Measurements from ENCODE around the gene APIP. TPM values are rescaled to one million over a fixed set of nuclear protein-coding genes. Genes with fewer than 3 reads are reported as not detected.

APIP gene
- total RNA-seq, 2 experiments from 2014 or later = 30.8 to 36.4 TPM

DNA sequence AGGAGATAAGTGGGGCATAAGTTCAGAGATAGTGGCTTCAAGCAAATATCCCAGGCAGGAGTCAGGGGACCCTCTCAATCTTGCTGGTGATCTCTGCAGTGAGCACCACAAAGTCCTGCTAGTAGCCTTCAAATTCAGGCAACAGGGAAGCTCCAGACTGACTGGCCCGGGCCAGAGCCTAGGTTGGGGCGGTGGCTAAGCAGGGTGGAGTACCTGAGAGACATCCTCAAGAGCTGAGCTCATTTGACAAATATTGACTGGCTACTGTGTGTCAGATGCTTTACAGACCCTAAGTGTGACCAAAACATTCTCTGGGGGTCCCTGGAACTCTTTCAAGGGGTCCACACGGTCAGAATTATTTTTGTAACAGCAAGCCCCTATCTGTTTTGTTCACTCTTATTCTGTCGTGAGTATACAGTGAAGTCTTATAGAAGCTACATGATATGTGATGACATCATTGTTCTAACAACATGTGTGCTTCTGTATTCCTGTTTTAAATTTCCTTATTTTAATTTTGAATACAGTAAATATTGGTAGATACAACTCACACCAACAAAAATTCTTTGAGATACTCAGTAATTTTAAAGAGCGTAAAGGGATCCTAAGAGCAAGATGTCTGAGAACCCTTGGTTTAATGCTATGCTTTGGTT lies 71.6 kb downstream of the APIP start:
- no peak overlapping the region for H3K27ac Mint-ChIP-seq
- no peaks in the 10 kb centered on the region for H3K9me3 Mint-ChIP-seq
- ChIA-PET POLR2A (no interaction called here), CTCF (no interaction called here)
- H3K27me3 Mint-ChIP-seq = peaks cover 15% of the 10 kb centered on the region
- no peaks in the 10 kb centered on the region for H3K4me1 Mint-ChIP-seq
- H3K4me3 Mint-ChIP-seq = no peak overlapping the region
- no peaks in the 10 kb centered on the region for H3K36me3 Mint-ChIP-seq (ENCODE audit: low read depth)
- DNase-seq = no peak

DNA sequence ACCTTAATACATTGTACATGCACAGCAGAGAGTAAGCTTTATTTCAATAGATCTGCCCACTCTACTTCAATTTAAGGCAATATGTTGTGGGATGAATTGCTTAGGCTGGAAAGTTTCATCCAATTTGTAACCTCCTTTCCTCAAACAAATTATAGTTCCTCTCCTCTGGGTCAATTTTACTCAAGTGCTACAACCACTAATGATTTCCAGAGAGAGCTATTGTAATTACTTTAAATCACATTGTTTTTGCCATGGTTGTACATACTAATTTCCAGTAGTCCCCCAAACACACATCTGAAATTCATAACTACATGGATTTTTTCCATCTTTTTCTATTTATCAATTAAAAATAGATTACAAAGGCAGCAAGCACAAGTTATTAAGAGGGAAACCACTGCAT lies 72.9 kb downstream of the APIP start:
- H3K36me3 Mint-ChIP-seq (ENCODE audit: low read depth) = no peaks in the 10 kb centered on the region
- H3K27me3 Mint-ChIP-seq = peaks cover 14% of the 10 kb centered on the region
- H3K4me1 Mint-ChIP-seq = no peaks in the 10 kb centered on the region
- no peak overlapping the region for H3K4me3 Mint-ChIP-seq
- DNase-seq = no peak
- ChIA-PET POLR2A (no interaction called here), CTCF (interaction anchor here (0.7 kb wide), 1 partner anchor 18 kb away, joined by 3 read pairs; no protein-coding TSS in a partner anchor)
- H3K9me3 Mint-ChIP-seq = no peaks in the 10 kb centered on the region
- H3K27ac Mint-ChIP-seq = no peak overlapping the region

DNA sequence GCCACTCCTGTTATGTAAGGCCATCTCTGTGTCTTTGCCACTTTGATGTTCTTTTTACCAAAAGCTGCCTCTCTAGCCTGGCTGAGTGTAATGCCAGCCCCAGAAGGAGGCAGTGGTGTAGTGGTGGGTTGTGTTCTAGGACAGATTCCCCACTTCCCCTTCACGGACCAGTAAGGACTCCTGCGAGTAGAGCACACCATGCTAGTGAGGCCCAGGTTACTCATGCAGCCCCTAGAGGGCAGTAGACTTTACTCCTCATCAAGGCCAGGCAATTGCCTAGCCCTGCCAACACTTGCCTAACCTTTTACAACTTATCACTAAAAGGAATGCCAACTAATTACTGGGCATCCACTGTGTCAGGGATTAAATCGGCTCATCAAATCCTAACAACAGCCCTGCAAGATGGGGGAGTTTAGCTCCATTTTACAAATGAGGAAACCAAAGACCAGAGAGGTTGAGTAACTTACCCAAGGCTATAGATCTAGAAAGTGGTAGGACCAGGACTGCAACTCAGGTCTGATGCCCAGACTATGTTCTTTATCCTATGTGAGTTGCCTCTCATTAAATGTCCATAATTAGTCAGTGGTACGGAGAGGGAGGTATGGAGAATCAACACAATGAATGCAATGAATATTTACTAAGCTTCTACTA lies 75.3 kb downstream of the APIP start:
- Mint-ChIP-seq H3K9me3 (no peaks in the 10 kb centered on the region), H3K27ac (no peak overlapping the region), H3K4me3 (no peak overlapping the region), H3K4me1 (no peaks in the 10 kb centered on the region), H3K36me3 (ENCODE audit: low read depth) (no peaks in the 10 kb centered on the region), H3K27me3 (peaks cover 17% of the 10 kb centered on the region)
- POLR2A ChIA-PET = no interaction called here
- CTCF ChIA-PET = no interaction called here
- DNase-seq = peak; percentile 42

DNA sequence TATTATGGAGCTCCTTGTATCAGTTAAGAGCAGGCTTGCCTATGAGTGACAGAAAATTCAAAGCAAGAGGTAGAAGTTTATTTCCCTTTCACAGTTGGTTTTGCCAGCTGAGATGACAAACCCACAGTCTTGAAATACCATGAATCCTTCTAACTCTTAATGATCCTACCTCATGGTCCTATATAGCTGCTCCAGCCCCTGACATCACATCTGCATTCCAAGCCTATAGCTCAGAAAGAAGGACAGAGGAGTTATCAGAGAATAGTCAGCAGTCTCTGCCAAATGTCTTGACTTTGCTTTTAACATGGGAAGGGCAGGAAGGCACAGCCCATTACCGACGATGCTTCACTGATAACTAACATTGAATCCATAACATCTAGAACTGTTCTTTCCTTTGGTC lies 76.2 kb downstream of the APIP start:
- no peaks in the 10 kb centered on the region for H3K9me3 Mint-ChIP-seq
- CTCF ChIA-PET = no interaction called here
- POLR2A ChIA-PET = no interaction called here

DNA sequence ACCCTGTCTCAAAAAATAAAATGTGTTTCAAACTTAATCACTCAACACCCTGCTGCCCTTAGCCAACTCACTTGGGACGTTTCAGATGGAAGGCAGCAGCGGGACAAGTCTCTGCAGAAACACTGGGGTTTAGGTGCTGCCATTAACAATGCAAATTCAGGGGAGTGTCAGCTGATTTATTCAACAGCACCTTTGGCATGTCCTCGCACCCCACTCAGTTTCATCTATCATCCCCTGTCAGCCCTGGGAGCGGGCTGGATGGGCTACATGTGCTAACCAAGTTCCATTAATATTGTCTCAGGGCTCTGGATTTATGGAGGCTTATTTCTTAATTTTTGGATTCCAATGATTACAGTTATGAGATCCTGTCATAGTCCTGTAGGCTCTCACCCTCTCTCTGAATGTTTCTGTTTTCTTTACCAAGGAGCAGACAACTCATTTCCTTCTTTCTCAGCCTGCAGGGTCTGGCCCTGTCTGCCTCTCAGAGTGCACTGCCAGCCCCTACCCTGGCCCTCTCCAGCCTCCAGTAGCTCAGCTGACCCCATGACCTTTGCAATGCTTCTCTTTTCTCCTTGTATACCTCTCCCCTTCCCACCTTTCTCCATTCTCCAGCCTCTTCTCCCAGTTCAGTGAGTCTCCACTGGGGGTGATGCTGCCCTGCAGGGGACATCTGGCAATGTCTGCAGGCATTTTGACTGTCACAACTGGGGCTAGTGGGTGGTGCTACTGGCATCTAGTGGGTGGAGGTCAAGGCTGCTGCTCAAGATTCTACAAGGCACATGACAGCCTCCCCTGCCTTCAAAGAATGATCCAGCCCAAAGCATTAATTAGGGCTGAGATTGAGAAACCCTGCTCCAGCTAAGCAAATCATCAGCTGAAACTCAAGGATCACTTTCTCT lies 79.0 kb downstream of the APIP start:
- H3K36me3 Mint-ChIP-seq (ENCODE audit: low read depth) = no peaks in the 10 kb centered on the region
- H3K9me3 Mint-ChIP-seq = no peaks in the 10 kb centered on the region
- no peak overlapping the region for H3K27ac Mint-ChIP-seq
- peaks cover 20% of the 10 kb centered on the region for H3K27me3 Mint-ChIP-seq
- no peaks in the 10 kb centered on the region for H3K4me1 Mint-ChIP-seq
- DNase-seq = no peak
- no peak overlapping the region for H3K4me3 Mint-ChIP-seq
- ChIA-PET POLR2A (no interaction called here), CTCF (no interaction called here)

More for the DNA sequence above, 76.2 kb downstream of the APIP start:
- H3K4me3 Mint-ChIP-seq = no peak overlapping the region
- H3K27me3 Mint-ChIP-seq = peaks cover 19% of the 10 kb centered on the region
- no peaks in the 10 kb centered on the region for H3K36me3 Mint-ChIP-seq (ENCODE audit: low read depth)
- H3K4me1 Mint-ChIP-seq = no peaks in the 10 kb centered on the region
- DNase-seq = no peak
- H3K27ac Mint-ChIP-seq = no peak overlapping the region

DNA sequence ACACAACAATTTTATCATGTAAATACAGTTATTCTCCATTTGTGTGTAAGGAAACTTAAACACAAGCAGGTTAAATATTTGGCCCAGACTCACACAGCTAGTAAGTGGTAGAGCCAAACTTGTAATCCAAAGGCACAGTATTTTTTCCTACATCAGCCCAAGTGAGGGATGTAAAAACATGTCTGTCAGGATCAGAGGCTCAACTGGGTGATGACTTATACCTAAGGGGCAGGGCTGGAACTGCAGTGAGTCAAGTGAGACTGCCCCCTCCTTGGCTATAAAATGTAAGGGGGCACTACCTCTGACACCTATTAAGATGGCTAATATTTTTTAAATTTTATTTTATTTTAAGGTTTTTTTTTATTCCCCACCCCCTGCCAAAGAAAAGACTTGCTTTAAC lies 82.6 kb downstream of the APIP start:
- ChIA-PET CTCF (no interaction called here), POLR2A (no interaction called here)
- H3K36me3 Mint-ChIP-seq (ENCODE audit: low read depth) = no peaks in the 10 kb centered on the region
- H3K9me3 Mint-ChIP-seq = no peaks in the 10 kb centered on the region
- no peak overlapping the region for H3K4me3 Mint-ChIP-seq
- no peak for DNase-seq
- H3K27ac Mint-ChIP-seq = no peak overlapping the region
- no peaks in the 10 kb centered on the region for H3K4me1 Mint-ChIP-seq
- peaks cover 18% of the 10 kb centered on the region for H3K27me3 Mint-ChIP-seq

Small RNA genes lying within 50 kb of the gene (microRNA-seq; reads per million reads assigned to microRNA genes)
- gene MIR1343 (ENCODE audit: borderline microRNAs expressed, borderline replicate concordance) = 2.7 reads per million, percentile 13 among the genes with 10 or more reads in this experiment

Other genes starting within 250 kb of the APIP start
- gene PDHX, start 239 bp upstream of the APIP start, total RNA-seq = 10 to 100 TPM; 25.3 to 27.7 TPM
- gene CD44, start 222.8 kb upstream of the APIP start, total RNA-seq = 100 to 1,000 TPM; 518 to 534 TPM

All from activated CD4-positive, alpha-beta T cell treated with anti-CD3 and anti-CD28 coated beads, Interleukin-2, amount 10 ng/mL, durations not matched to agents 7 days and 5 days (primary cell).